Endodermal cell (in vitro differentiated cells): Measurements from ENCODE around the gene PCNT. TPM values are rescaled to one million over a fixed set of nuclear protein-coding genes. Genes with fewer than 3 reads are reported as not detected.

Source experiments
- DNase-seq: peaks from one replicate; pipeline ENCODE4 v3.0.0-alpha.2; 2017
- H3K27ac ChIP-seq: 2 replicates; pipeline ENCODE4 v1.5.1; 2013; ENCODE audit warnings: mild to moderate bottlenecking, low read depth, low read length, moderate library complexity
- H3K27me3 ChIP-seq: 2 replicates; pipeline ENCODE4 v1.6.1; 2013; ENCODE audit warnings: mild to moderate bottlenecking, low read length, moderate library complexity; ENCODE audit not compliant: insufficient read depth, control insufficient read depth, poor library complexity, severe bottlenecking
- H3K36me3 ChIP-seq: 2 replicates; pipeline ENCODE4 v1.7.0; 2013; ENCODE audit warnings: mild to moderate bottlenecking, low read length, moderate library complexity; ENCODE audit not compliant: control insufficient read depth, insufficient read depth
- H3K4me1 ChIP-seq: one replicate; pipeline ENCODE4 v1.7.0; 2013; ENCODE audit warnings: low read length; ENCODE audit not compliant: control insufficient read depth, insufficient read depth
- H3K4me3 ChIP-seq: 2 replicates; pipeline ENCODE4 v1.5.1; 2013; ENCODE audit warnings: mild to moderate bottlenecking, low read length, moderate library complexity
- H3K9ac ChIP-seq: 2 replicates; pipeline ENCODE4 v1.6.1; 2013; ENCODE audit warnings: mild to moderate bottlenecking, low read length, moderate library complexity; ENCODE audit not compliant: poor library complexity, severe bottlenecking; ENCODE audit errors: extremely low read depth
- H3K9me3 ChIP-seq: 2 replicates; pipeline ENCODE4 v1.6.1; 2013; ENCODE audit warnings: mild to moderate bottlenecking, low read length, moderate library complexity; ENCODE audit not compliant: control insufficient read depth
- H3K27ac Mint-ChIP-seq: 2 replicates; pipeline ENCODE4 v1.8.0; 2020; ENCODE audit warnings: mixed read lengths
- H3K27me3 Mint-ChIP-seq: 2 replicates; pipeline ENCODE4 v1.8.0; 2021; ENCODE audit warnings: mild to moderate bottlenecking, mixed read lengths; ENCODE audit not compliant: insufficient read depth
- H3K36me3 Mint-ChIP-seq: 2 replicates; pipeline ENCODE4 v1.8.0; 2020; ENCODE audit warnings: low read depth, mixed read lengths
- H3K4me1 Mint-ChIP-seq: 2 replicates; pipeline ENCODE4 v1.8.0; 2020; ENCODE audit warnings: mixed read lengths
- H3K4me3 Mint-ChIP-seq: 2 replicates; pipeline ENCODE4 v1.8.0; 2020; ENCODE audit warnings: mild to moderate bottlenecking, moderate library complexity, mixed read lengths
- H3K9me3 Mint-ChIP-seq: 2 replicates; pipeline ENCODE4 v1.8.0; 2020; ENCODE audit warnings: mild to moderate bottlenecking, mixed read lengths
- CTCF ChIP-seq: fragments of 200-600 bp; sonication (generic); conservative IDR thresholded peaks from 2 replicates; pipeline ENCODE4 v1.5.0; 2021; ENCODE audit warnings: antibody characterized with exemption, mild to moderate bottlenecking
- WGBS, 2 experiments: methylation state at CpG; one replicate each; pipeline versions ENCODE4 v1.1.5 to v1.1.7; 2013; ENCODE audit warnings: missing lambda C conversion rate in 2 of 2, mixed read lengths in 1 of 2; ENCODE audit not compliant: insufficient coverage in 1 of 2, insufficient read length in 1 of 2; 5-methylcytosine and 5-hydroxymethylcytosine counted together
- total RNA-seq, 2 donors: library from RNA; stranded (reverse); fragmentation: NEBNext Ultra II Directional in 1 of 2; extraction: Animal tissue kit (Norgen Biotek cat#: 25700) in 1 of 2; gene quantifications; 2 replicates in 1 of 2; 3 replicates in 1 of 2; pipeline ENCODE4 v1.2.1, GENCODE V29; 2021

PCNT gene
- total RNA-seq, 2 donors from 2014 or later, result 40.1 to 40.7 TPM

GRCh38 chr21:46385846-46386733 is 62.1 kb downstream of the PCNT start:
- H3K4me1 Mint-ChIP-seq, result no peaks in the 10 kb centered on the region
- H3K9me3 Mint-ChIP-seq, result peaks cover 34% of the 10 kb centered on the region
- 90 to 93% methylated on average over 31 to 45 of the region's 45 CpGs for WGBS, 2 experiments
- Histone ChIP-seq H3K27me3 (no peaks in the 10 kb centered on the region), H3K36me3 (peaks cover 19% of the 10 kb centered on the region), H3K9ac (no peak overlapping the region), H3K4me1 (no peaks in the 10 kb centered on the region), H3K27ac (no peak overlapping the region), H3K4me3 (no peak overlapping the region), H3K9me3 (no peaks in the 10 kb centered on the region)
- H3K4me3 Mint-ChIP-seq, result no peak overlapping the region
- peaks cover 77% of the 10 kb centered on the region for H3K36me3 Mint-ChIP-seq
- H3K27ac Mint-ChIP-seq, result peak overlapping the region; percentile 41
- no peaks in the 10 kb centered on the region for H3K27me3 Mint-ChIP-seq
- TF ChIP-seq CTCF, result no peak
- DNase-seq, result no peak

- no peak overlapping the region for H3K9ac ChIP-seq
- H3K9me3 Mint-ChIP-seq, result peaks cover 31% of the 10 kb centered on the region
- WGBS, 2 experiments, result 90 to 93% methylated on average over 13 of the region's 13 CpGs
These were observed 62.8 kb downstream of the PCNT start for GRCh38 chr21:46386734-46387088.

GRCh38 chr21:46388206-46388880 is 64.4 kb downstream of the PCNT start:
- no peak overlapping the region for H3K4me3 Mint-ChIP-seq
- Histone ChIP-seq H3K4me1 (no peaks in the 10 kb centered on the region), H3K36me3 (peaks cover 26% of the 10 kb centered on the region), H3K4me3 (no peak overlapping the region), H3K27ac (no peak overlapping the region), H3K27me3 (no peaks in the 10 kb centered on the region), H3K9ac (no peak overlapping the region), H3K9me3 (no peaks in the 10 kb centered on the region)
- no peak for TF ChIP-seq CTCF
- H3K36me3 Mint-ChIP-seq, result peaks cover 71% of the 10 kb centered on the region
- no peaks in the 10 kb centered on the region for H3K4me1 Mint-ChIP-seq
- peaks cover 15% of the 10 kb centered on the region for H3K9me3 Mint-ChIP-seq
- WGBS, 2 experiments, result 93 to 94% methylated on average over 33 of the region's 33 CpGs
- H3K27me3 Mint-ChIP-seq, result no peaks in the 10 kb centered on the region
- no peak overlapping the region for H3K27ac Mint-ChIP-seq
- DNase-seq, result no peak

More at GRCh38 chr21:46386734-46387088, 62.8 kb downstream of the PCNT start:
- Mint-ChIP-seq H3K4me3 (no peak overlapping the region), H3K4me1 (no peaks in the 10 kb centered on the region), H3K27ac (peak overlapping the region; percentile 55), H3K36me3 (peaks cover 75% of the 10 kb centered on the region), H3K27me3 (no peaks in the 10 kb centered on the region)
- DNase-seq, result no peak
- peak overlapping the region; percentile 16 for H3K27ac ChIP-seq
- H3K4me3 ChIP-seq, result no peak overlapping the region
- H3K36me3 ChIP-seq, result peaks cover 21% of the 10 kb centered on the region
- no peaks in the 10 kb centered on the region for H3K4me1 ChIP-seq
- no peaks in the 10 kb centered on the region for H3K27me3 ChIP-seq
- TF ChIP-seq CTCF, result no peak
- no peaks in the 10 kb centered on the region for H3K9me3 ChIP-seq
